Loucy (cell line): ENCODE measurements around the gene SRSF3.

ENCODE experiments used
- CTCF ChIP-seq: fragments of 200-600 bp; sonication (generic); conservative IDR thresholded peaks from 2 replicates; pipeline ENCODE4 v1.5.1; 2014; ENCODE audit warnings: mild to moderate bottlenecking, antibody characterized with exemption, low read length
- EZH2phosphoT487 ChIP-seq: fragments of 200-600 bp; IDR thresholded peaks from 2 replicates; pipeline ENCODE4 v1.6.1; 2018; ENCODE audit warnings: antibody characterized with exemption, mild to moderate bottlenecking, moderate library complexity, borderline replicate concordance

DNA sequence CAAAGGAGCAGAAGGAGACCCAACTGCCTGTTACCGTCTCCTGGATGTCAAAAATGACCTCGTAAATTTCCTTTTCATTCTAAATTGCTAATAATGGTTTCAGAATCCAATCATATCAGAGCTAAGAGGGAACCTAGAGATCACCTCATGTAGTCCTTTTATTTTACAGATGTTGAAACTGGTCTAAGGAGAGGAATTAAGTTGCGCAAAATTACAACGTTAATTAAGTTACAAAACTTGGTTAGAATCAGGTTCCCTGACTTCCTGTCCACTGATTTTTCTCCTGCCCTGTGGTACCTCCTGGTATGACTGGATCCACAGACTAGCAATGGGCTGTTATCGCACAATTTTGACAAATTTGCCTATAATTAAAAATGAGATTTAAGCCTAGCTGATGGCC lies 37.9 kb upstream of the SRSF3 start:
- TF ChIP-seq CTCF (no peak), EZH2phosphoT487 (no peak)
